Measurements from ENCODE around the gene CALN1. TPM values are rescaled to one million over a fixed set of nuclear protein-coding genes. Genes with fewer than 3 reads are reported as not detected.

Gene CALN1
- total RNA-seq, 1 donor from 2014 or later = not detected

DNA sequence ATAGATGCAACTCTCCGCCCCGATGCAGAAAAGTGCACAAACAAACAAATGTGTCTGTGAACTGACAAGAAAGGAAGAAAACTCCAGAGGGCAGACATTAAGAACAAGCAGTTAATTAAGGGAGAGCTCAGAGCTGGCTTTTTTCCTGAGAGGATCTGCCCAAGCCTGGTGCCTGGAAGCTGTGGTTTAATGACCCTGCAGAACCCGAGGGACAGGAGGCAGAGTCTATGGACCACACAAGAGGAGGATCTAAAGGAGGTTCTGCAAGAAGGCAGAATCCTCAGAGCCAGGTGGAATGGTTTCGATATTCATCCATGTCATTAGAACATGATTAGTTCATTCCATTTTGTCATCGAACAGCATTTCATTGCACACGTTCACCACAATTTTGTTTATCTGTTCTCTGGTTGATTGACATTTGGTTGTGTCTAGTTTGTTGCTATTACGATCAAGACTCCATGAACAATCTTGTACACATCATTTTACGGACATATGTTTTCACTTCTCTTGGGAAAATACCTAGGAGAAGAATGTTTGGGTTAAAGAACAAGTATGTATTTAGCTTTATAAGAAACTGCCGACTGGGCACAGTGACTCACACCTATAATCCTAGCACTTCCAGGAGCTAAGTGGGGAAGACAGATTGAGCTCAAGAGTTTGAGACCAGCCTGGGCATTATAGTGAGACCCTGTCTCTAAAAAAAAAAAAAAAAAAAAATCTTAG lies 560.2 kb downstream of the CALN1 start:
- no peak overlapping the region for H3K27ac Mint-ChIP-seq (ENCODE audit: unreplicated experiment)
- H3K4me2 ChIP-seq (ENCODE audit: low read length) = no peak overlapping the region
- FAIRE-seq = no peak

DNA sequence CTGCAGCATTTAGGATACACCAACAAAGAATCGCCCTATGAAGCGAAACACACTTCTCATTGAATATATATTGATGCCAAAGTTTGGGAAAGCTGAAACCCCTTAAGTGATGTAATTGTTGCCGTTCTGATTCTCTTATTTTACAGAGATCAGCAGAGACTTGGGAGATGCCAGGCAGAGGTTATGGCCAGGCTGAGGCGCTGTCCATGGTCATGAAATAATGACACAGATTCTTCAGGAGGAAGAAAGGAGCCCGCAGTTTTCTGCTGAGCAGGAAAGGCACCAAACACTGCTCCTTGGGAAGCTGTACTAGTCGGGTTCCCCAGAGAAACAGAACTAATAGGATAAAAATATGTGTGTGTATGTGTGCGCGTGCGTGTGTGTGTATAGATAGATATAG lies 566.0 kb downstream of the CALN1 start:
- Mint-ChIP-seq H3K9me3 (ENCODE audit: unreplicated experiment) (peaks cover 2% of the 10 kb centered on the region), H3K36me3 (ENCODE audit: low read depth, unreplicated experiment) (no peaks in the 10 kb centered on the region), H3K4me1 (ENCODE audit: low read depth, unreplicated experiment) (no peaks in the 10 kb centered on the region), H3K27me3 (ENCODE audit: low read depth, unreplicated experiment) (peaks cover 2% of the 10 kb centered on the region), H3K27ac (ENCODE audit: unreplicated experiment) (no peak overlapping the region), H3K4me3 (ENCODE audit: unreplicated experiment) (no peak overlapping the region)
- H3K4me1 ChIP-seq (ENCODE audit: insufficient read depth, low read length) = no peaks in the 10 kb centered on the region
- H4K20me1 ChIP-seq (ENCODE audit: insufficient read depth, low read length) = no peaks in the 10 kb centered on the region
- no peak overlapping the region for H3K4me3 ChIP-seq (ENCODE audit: insufficient read depth, low read depth, low read length)
- H3K27ac ChIP-seq (ENCODE audit: low read depth, low read length) = no peak overlapping the region
- no peaks in the 10 kb centered on the region for H3K36me3 ChIP-seq (ENCODE audit: insufficient read depth, low read length)
- no peaks in the 10 kb centered on the region for H3K79me2 ChIP-seq (ENCODE audit: insufficient read depth, low read length)
- TF ChIP-seq EZH2 (IDR thresholded peaks at IDR 0.05; ENCODE audit: insufficient read depth, low read length) = no peak
- TF ChIP-seq, protein P1, sequence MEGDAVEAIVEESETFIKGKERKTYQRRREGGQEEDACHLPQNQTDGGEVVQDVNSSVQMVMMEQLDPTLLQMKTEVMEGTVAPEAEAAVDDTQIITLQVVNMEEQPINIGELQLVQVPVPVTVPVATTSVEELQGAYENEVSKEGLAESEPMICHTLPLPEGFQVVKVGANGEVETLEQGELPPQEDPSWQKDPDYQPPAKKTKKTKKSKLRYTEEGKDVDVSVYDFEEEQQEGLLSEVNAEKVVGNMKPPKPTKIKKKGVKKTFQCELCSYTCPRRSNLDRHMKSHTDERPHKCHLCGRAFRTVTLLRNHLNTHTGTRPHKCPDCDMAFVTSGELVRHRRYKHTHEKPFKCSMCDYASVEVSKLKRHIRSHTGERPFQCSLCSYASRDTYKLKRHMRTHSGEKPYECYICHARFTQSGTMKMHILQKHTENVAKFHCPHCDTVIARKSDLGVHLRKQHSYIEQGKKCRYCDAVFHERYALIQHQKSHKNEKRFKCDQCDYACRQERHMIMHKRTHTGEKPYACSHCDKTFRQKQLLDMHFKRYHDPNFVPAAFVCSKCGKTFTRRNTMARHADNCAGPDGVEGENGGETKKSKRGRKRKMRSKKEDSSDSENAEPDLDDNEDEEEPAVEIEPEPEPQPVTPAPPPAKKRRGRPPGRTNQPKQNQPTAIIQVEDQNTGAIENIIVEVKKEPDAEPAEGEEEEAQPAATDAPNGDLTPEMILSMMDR (IDR thresholded peaks at IDR 0.05; ENCODE audit: insufficient read depth, low read depth, low read length) = no peak
- no peak for DNase-seq (ENCODE audit: low read depth)
- H3K4me2 ChIP-seq (ENCODE audit: low read length) = no peak overlapping the region
- peaks cover under 1% of the 10 kb centered on the region for H3K27me3 ChIP-seq (ENCODE audit: insufficient read depth, low read length)
- H3K9ac ChIP-seq (ENCODE audit: low read length) = no peak overlapping the region
- H3K9me3 ChIP-seq (ENCODE audit: insufficient read depth, low read depth, low read length) = no peaks in the 10 kb centered on the region
- FAIRE-seq = no peak
- no peak overlapping the region for H2AFZ ChIP-seq (ENCODE audit: low read depth, low read length)

More for the DNA sequence above, 560.2 kb downstream of the CALN1 start:
- H3K27me3 ChIP-seq (ENCODE audit: insufficient read depth, low read length) = no peaks in the 10 kb centered on the region
- no peak overlapping the region for H3K4me3 Mint-ChIP-seq (ENCODE audit: unreplicated experiment)
- H3K9me3 Mint-ChIP-seq (ENCODE audit: unreplicated experiment) = peaks cover 2% of the 10 kb centered on the region
- H3K27ac ChIP-seq (ENCODE audit: low read depth, low read length) = no peak overlapping the region
- no peaks in the 10 kb centered on the region for H3K36me3 ChIP-seq (ENCODE audit: insufficient read depth, low read length)
- H3K79me2 ChIP-seq (ENCODE audit: insufficient read depth, low read length) = no peaks in the 10 kb centered on the region
- H3K36me3 Mint-ChIP-seq (ENCODE audit: low read depth, unreplicated experiment) = no peaks in the 10 kb centered on the region
- no peaks in the 10 kb centered on the region for H4K20me1 ChIP-seq (ENCODE audit: insufficient read depth, low read length)
- no peak overlapping the region for H3K9ac ChIP-seq (ENCODE audit: low read length)
- DNase-seq (ENCODE audit: low read depth) = peak; percentile 2
- H3K4me3 ChIP-seq (ENCODE audit: insufficient read depth, low read depth, low read length) = no peak overlapping the region
- H3K4me1 Mint-ChIP-seq (ENCODE audit: low read depth, unreplicated experiment) = peaks cover 12% of the 10 kb centered on the region
- H2AFZ ChIP-seq (ENCODE audit: low read depth, low read length) = no peak overlapping the region
- no peaks in the 10 kb centered on the region for H3K4me1 ChIP-seq (ENCODE audit: insufficient read depth, low read length)
- no peaks in the 10 kb centered on the region for H3K9me3 ChIP-seq (ENCODE audit: insufficient read depth, low read depth, low read length)
- no peaks in the 10 kb centered on the region for H3K27me3 Mint-ChIP-seq (ENCODE audit: low read depth, unreplicated experiment)
- no peak for TF ChIP-seq EZH2 (IDR thresholded peaks at IDR 0.05; ENCODE audit: insufficient read depth, low read length)
- TF ChIP-seq, protein P1 (IDR thresholded peaks at IDR 0.05; ENCODE audit: insufficient read depth, low read depth, low read length) = no peak

DNA sequence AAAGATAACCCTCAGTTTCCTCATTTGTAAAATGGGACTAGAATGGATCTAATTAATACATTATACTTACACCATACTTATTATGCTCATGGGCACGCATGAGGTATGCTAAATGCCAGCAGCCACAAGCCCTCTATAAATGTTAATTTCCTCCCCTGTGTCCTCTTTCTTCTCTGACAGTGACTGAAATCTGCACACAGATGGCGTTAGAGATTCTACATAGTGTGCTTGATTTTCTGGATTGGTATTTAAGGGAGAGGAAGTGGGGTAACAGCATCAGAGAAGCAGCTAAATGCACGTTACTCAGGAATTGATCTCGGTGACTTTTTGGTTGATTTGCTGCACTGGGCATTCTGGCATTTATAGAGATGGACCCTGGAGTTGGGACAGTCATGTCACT lies 568.5 kb downstream of the CALN1 start:
- Mint-ChIP-seq H3K27ac (ENCODE audit: unreplicated experiment) (no peak overlapping the region), H3K9me3 (ENCODE audit: unreplicated experiment) (peaks cover 2% of the 10 kb centered on the region), H3K36me3 (ENCODE audit: low read depth, unreplicated experiment) (no peaks in the 10 kb centered on the region), H3K4me3 (ENCODE audit: unreplicated experiment) (no peak overlapping the region), H3K27me3 (ENCODE audit: low read depth, unreplicated experiment) (peaks cover 2% of the 10 kb centered on the region), H3K4me1 (ENCODE audit: low read depth, unreplicated experiment) (no peaks in the 10 kb centered on the region)
- no peak overlapping the region for H3K4me3 ChIP-seq (ENCODE audit: insufficient read depth, low read depth, low read length)
- no peak overlapping the region for H2AFZ ChIP-seq (ENCODE audit: low read depth, low read length)
- H3K27me3 ChIP-seq (ENCODE audit: insufficient read depth, low read length) = peaks cover 2% of the 10 kb centered on the region
- no peak overlapping the region for H3K4me2 ChIP-seq (ENCODE audit: low read length)
- no peaks in the 10 kb centered on the region for H4K20me1 ChIP-seq (ENCODE audit: insufficient read depth, low read length)
- no peak overlapping the region for H3K27ac ChIP-seq (ENCODE audit: low read depth, low read length)
- H3K4me1 ChIP-seq (ENCODE audit: insufficient read depth, low read length) = no peaks in the 10 kb centered on the region
- no peak for DNase-seq (ENCODE audit: low read depth)
- no peaks in the 10 kb centered on the region for H3K79me2 ChIP-seq (ENCODE audit: insufficient read depth, low read length)
- H3K9ac ChIP-seq (ENCODE audit: low read length) = no peak overlapping the region
- no peaks in the 10 kb centered on the region for H3K36me3 ChIP-seq (ENCODE audit: insufficient read depth, low read length)
- no peak for FAIRE-seq
- H3K9me3 ChIP-seq (ENCODE audit: insufficient read depth, low read depth, low read length) = no peaks in the 10 kb centered on the region
- TF ChIP-seq, protein P1 (IDR thresholded peaks at IDR 0.05; ENCODE audit: insufficient read depth, low read depth, low read length) = no peak
- TF ChIP-seq EZH2 (IDR thresholded peaks at IDR 0.05; ENCODE audit: insufficient read depth, low read length) = no peak

Data from astrocyte (in vitro differentiated cells and primary cell).